ENCODE measurements around the gene ZNF141.

- TF ChIP-seq CTCF (IDR thresholded peaks at IDR 0.05) (no peak), POLR2AphosphoS5 (IDR thresholded peaks at IDR 0.05) (no peak), EP300 (IDR thresholded peaks at IDR 0.05) (no peak), POLR2A (IDR thresholded peaks at IDR 0.05) (no peak)
These were observed 46.8 kb downstream of the ZNF141 start for GRCh38 chr4:384311-385010.
